Measurements from ENCODE around the gene SPO11.

The SPO11 gene

DNA sequence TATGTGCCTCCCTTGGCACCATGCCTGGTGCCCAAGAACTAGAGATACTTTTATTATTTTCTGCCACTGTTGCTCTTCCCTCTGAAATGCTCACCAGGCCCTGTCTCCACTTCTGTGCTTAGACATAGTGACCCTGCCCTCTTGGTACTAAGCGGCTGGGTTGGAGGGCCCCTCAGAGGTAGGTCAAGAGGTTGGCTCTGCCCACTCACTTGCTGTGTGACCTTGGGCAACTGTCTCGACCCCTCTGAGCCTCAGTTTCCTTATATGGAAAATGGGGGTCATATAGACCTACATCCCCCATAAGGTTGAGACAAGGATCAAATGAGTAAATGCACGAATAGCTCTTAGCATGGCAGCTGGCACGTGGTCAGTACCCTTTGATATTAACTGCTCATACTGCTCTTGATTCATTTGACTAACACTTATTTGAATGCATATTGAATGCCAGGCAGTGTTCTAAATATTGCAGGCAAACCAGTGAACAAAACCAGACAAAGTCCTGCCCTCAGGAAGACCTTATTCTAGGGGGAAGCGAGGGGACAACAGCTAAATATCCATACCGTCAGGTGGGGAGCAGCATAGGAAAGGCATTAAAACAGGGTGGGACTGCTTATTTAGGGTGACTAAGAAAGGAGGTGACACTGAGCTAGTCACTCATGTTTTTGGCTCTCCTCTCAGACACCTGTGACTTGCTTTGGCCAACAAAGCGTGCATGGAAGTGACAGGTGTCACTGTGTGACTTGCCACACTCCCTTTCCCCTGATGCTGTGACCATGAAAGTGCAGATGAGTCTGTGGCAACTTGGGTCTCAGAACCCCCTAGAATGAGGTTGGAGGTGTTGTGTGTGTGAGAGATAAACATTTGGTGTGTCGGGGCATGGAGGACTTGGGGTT, 14.3 kb upstream of the SPO11 start:
- Histone ChIP-seq H3K23ac (ENCODE audit: low read length in 2 of 2) (no peak overlapping the region), H3K27me3 (ENCODE audit: control insufficient read depth in 1 of 2, insufficient read depth in 1 of 2, low read length in 2 of 2) (peaks cover 58 to 59% of the 10 kb centered on the region in 2 experiments), H4K91ac (ENCODE audit: low read length) (no peak overlapping the region), H3K36me3 (ENCODE audit: control insufficient read depth in 1 of 2, insufficient read depth in 2 of 2, low read depth in 1 of 2, low read length in 2 of 2) (no peaks in the 10 kb centered on the region), H2BK120ac (ENCODE audit: low read depth, low read length) (no peak overlapping the region), H3K9ac (ENCODE audit: low read length) (no peak overlapping the region), H2BK15ac (ENCODE audit: low read depth, poor library complexity, severe bottlenecking) (no peak overlapping the region), H3K9me3 (ENCODE audit: control insufficient read depth, low read length) (no peaks in the 10 kb centered on the region), H2BK5ac (ENCODE audit: low read depth, low read length, poor library complexity, severe bottlenecking) (no peak overlapping the region), H3K4ac (ENCODE audit: low read depth in 1 of 2, low read length in 2 of 2) (no peak overlapping the region), H3K14ac (ENCODE audit: low read length in 2 of 2) (no peak overlapping the region), H3K27ac (ENCODE audit: low read length, poor library complexity, severe bottlenecking) (no peak overlapping the region), H2BK12ac (ENCODE audit: low read length in 2 of 2) (no peak overlapping the region), H2AK5ac (ENCODE audit: low read length, severe bottlenecking) (no peak overlapping the region), H3K4me3 (ENCODE audit: insufficient read depth in 1 of 2, low read depth in 1 of 2, low read length in 2 of 2) (no peak overlapping the region), H3K4me2 (ENCODE audit: low read length, poor library complexity, severe bottlenecking) (no peak overlapping the region), H3K79me1 (replicated peaks; ENCODE audit: low read length, poor library complexity, severe bottlenecking) (no peaks in the 10 kb centered on the region), H3K18ac (ENCODE audit: low read depth in 1 of 2, low read length in 2 of 2) (no peak overlapping the region), H4K8ac (ENCODE audit: low read length) (no peak overlapping the region), H3K4me1 (ENCODE audit: control insufficient read depth, insufficient read depth, low read depth, low read length) (no peaks in the 10 kb centered on the region), H2AFZ (ENCODE audit: low read depth, low read length) (no peak overlapping the region)
- no peak for DNase-seq
- 74% methylated on average over 8 of the region's 8 CpGs for WGBS

DNA sequence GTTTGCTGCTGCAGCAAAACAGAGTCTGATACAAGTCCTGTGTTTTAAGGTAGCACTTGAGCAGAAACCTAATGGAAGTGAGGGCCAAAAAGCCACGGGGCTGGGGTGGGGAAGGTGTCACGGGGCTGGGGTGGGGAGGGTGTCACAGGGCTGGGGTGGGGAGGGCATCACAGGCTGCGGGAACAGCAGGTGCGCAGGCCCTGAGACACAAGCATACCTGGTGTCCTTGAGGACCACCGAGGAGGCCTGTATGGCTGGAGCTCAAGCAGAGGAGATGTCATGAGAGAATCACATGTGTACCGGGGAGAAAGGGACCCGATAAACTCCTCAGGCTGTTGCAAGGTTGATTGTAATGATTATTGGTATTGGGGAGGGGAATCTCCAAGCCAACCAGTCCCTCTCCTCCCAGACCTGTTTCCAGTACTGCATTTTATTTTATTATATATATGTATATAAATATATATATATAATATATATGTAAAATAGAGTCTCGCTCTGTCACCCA, 13.6 kb upstream of the SPO11 start:
- DNase-seq = no peak
- Histone ChIP-seq H3K9me3 (ENCODE audit: control insufficient read depth, low read length) (no peaks in the 10 kb centered on the region), H3K4me2 (ENCODE audit: low read length, poor library complexity, severe bottlenecking) (no peak overlapping the region), H3K9ac (ENCODE audit: low read length) (no peak overlapping the region), H3K79me1 (replicated peaks; ENCODE audit: low read length, poor library complexity, severe bottlenecking) (no peaks in the 10 kb centered on the region), H3K27ac (ENCODE audit: low read length, poor library complexity, severe bottlenecking) (no peak overlapping the region), H2BK15ac (ENCODE audit: low read depth, poor library complexity, severe bottlenecking) (no peak overlapping the region), H2BK12ac (ENCODE audit: low read length in 2 of 2) (no peak overlapping the region), H3K4me1 (ENCODE audit: control insufficient read depth, insufficient read depth, low read depth, low read length) (no peaks in the 10 kb centered on the region), H3K36me3 (ENCODE audit: control insufficient read depth in 1 of 2, insufficient read depth in 2 of 2, low read depth in 1 of 2, low read length in 2 of 2) (no peaks in the 10 kb centered on the region), H2AFZ (ENCODE audit: low read depth, low read length) (no peak overlapping the region), H3K23ac (ENCODE audit: low read length in 2 of 2) (no peak overlapping the region), H2AK5ac (ENCODE audit: low read length, severe bottlenecking) (no peak overlapping the region), H3K14ac (ENCODE audit: low read length in 2 of 2) (no peak overlapping the region), H3K27me3 (ENCODE audit: control insufficient read depth in 1 of 2, insufficient read depth in 1 of 2, low read length in 2 of 2) (peaks cover 53 to 57% of the 10 kb centered on the region in 2 experiments), H2BK120ac (ENCODE audit: low read depth, low read length) (no peak overlapping the region), H3K18ac (ENCODE audit: low read depth in 1 of 2, low read length in 2 of 2) (no peak overlapping the region), H4K8ac (ENCODE audit: low read length) (no peak overlapping the region), H3K4me3 (ENCODE audit: insufficient read depth in 1 of 2, low read depth in 1 of 2, low read length in 2 of 2) (no peak overlapping the region), H4K91ac (ENCODE audit: low read length) (no peak overlapping the region), H3K4ac (ENCODE audit: low read depth in 1 of 2, low read length in 2 of 2) (no peak overlapping the region), H2BK5ac (ENCODE audit: low read depth, low read length, poor library complexity, severe bottlenecking) (no peak overlapping the region)
- 78% methylated on average over 6 of the region's 8 CpGs for WGBS

DNA sequence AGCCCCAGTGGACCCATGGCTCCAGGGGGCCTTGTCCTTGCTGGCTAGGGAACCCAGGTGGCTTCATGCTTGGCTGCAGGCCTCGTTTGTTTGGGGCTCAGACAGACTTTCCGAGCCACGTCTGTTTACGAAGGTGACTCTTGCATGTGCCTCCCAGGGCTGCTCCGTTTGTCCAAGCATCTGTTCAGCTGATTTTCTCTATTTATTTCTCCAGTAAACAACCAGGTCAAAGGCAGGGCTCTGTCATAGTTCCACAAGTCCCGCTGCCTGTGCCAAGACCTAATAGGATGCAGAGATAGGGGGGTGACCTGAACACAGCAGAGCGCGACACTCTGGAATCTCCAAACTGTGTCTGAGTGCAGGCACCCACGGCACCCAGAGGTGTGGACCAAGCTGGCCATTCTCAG, 12.8 kb upstream of the SPO11 start:
- H3K79me1 ChIP-seq (replicated peaks; ENCODE audit: low read length, poor library complexity, severe bottlenecking) = no peaks in the 10 kb centered on the region
- H3K14ac ChIP-seq (ENCODE audit: low read length in 2 of 2) = no peak overlapping the region
- H2AK5ac ChIP-seq (ENCODE audit: low read length, severe bottlenecking) = no peak overlapping the region
- no peak overlapping the region for H3K4ac ChIP-seq (ENCODE audit: low read depth in 1 of 2, low read length in 2 of 2)
- no peak overlapping the region for H2BK12ac ChIP-seq (ENCODE audit: low read length in 2 of 2)
- no peak overlapping the region for H3K4me2 ChIP-seq (ENCODE audit: low read length, poor library complexity, severe bottlenecking)
- no peak overlapping the region for H2AFZ ChIP-seq (ENCODE audit: low read depth, low read length)
- no peak overlapping the region for H2BK5ac ChIP-seq (ENCODE audit: low read depth, low read length, poor library complexity, severe bottlenecking)
- DNase-seq = no peak
- no peaks in the 10 kb centered on the region for H3K9me3 ChIP-seq (ENCODE audit: control insufficient read depth, low read length)
- no peak overlapping the region for H3K18ac ChIP-seq (ENCODE audit: low read depth in 1 of 2, low read length in 2 of 2)
- no peak overlapping the region for H2BK15ac ChIP-seq (ENCODE audit: low read depth, poor library complexity, severe bottlenecking)
- no peak overlapping the region for H3K23ac ChIP-seq (ENCODE audit: low read length in 2 of 2)
- H4K8ac ChIP-seq (ENCODE audit: low read length) = no peak overlapping the region
- no peaks in the 10 kb centered on the region for H3K36me3 ChIP-seq (ENCODE audit: control insufficient read depth in 1 of 2, insufficient read depth in 2 of 2, low read depth in 1 of 2, low read length in 2 of 2)
- no peaks in the 10 kb centered on the region for H3K4me1 ChIP-seq (ENCODE audit: control insufficient read depth, insufficient read depth, low read depth, low read length)
- no peak overlapping the region for H4K91ac ChIP-seq (ENCODE audit: low read length)
- no peak overlapping the region for H3K27ac ChIP-seq (ENCODE audit: low read length, poor library complexity, severe bottlenecking)
- no peak overlapping the region for H2BK120ac ChIP-seq (ENCODE audit: low read depth, low read length)
- 68% methylated on average over 9 of the region's 9 CpGs for WGBS
- peak overlapping the region in 1 of 2 experiments; percentile 26 for H3K4me3 ChIP-seq (ENCODE audit: insufficient read depth in 1 of 2, low read depth in 1 of 2, low read length in 2 of 2)
- H3K27me3 ChIP-seq (ENCODE audit: control insufficient read depth in 1 of 2, insufficient read depth in 1 of 2, low read length in 2 of 2) = peaks cover 60 to 62% of the 10 kb centered on the region in 2 experiments
- H3K9ac ChIP-seq (ENCODE audit: low read length) = no peak overlapping the region

DNA sequence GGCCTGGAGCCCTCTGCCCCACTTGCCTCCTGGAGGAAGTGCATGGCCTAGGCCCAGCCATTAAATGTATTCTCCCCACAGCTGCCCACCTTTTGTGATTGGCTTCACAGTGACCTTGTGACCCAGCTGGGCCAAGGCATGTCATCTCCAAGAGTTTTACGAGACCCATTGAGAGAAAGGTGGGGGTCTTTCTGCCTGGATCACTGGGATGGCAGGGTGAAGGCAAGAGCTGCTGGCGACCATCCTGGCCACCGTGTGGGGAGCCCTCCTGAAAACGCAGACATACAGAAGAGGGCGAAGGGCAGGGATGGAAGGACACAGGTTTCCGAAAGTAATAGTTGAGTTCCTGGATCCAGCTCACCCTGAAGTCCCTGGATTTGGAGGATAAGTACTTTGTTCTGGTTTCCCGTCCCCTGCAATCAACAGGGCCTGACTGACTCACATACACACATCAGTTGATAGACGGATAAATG, 12.3 kb upstream of the SPO11 start:
- Histone ChIP-seq H2AFZ (ENCODE audit: low read depth, low read length) (no peak overlapping the region), H3K14ac (ENCODE audit: low read length in 2 of 2) (no peak overlapping the region), H2BK120ac (ENCODE audit: low read depth, low read length) (no peak overlapping the region), H2AK5ac (ENCODE audit: low read length, severe bottlenecking) (no peak overlapping the region), H2BK12ac (ENCODE audit: low read length in 2 of 2) (no peak overlapping the region), H3K36me3 (ENCODE audit: control insufficient read depth in 1 of 2, insufficient read depth in 2 of 2, low read depth in 1 of 2, low read length in 2 of 2) (no peaks in the 10 kb centered on the region), H3K27me3 (ENCODE audit: control insufficient read depth in 1 of 2, insufficient read depth in 1 of 2, low read length in 2 of 2) (peaks cover 62 to 65% of the 10 kb centered on the region in 2 experiments), H2BK5ac (ENCODE audit: low read depth, low read length, poor library complexity, severe bottlenecking) (no peak overlapping the region), H4K91ac (ENCODE audit: low read length) (no peak overlapping the region), H3K4me1 (ENCODE audit: control insufficient read depth, insufficient read depth, low read depth, low read length) (no peaks in the 10 kb centered on the region), H3K23ac (ENCODE audit: low read length in 2 of 2) (peak overlapping the region in 1 of 2 experiments; percentile 32), H3K79me1 (replicated peaks; ENCODE audit: low read length, poor library complexity, severe bottlenecking) (no peaks in the 10 kb centered on the region), H3K4ac (ENCODE audit: low read depth in 1 of 2, low read length in 2 of 2) (no peak overlapping the region), H3K18ac (ENCODE audit: low read depth in 1 of 2, low read length in 2 of 2) (no peak overlapping the region), H4K8ac (ENCODE audit: low read length) (no peak overlapping the region), H3K9ac (ENCODE audit: low read length) (no peak overlapping the region), H3K4me3 (ENCODE audit: insufficient read depth in 1 of 2, low read depth in 1 of 2, low read length in 2 of 2) (no peak overlapping the region), H3K4me2 (ENCODE audit: low read length, poor library complexity, severe bottlenecking) (no peak overlapping the region), H3K9me3 (ENCODE audit: control insufficient read depth, low read length) (no peaks in the 10 kb centered on the region), H3K27ac (ENCODE audit: low read length, poor library complexity, severe bottlenecking) (no peak overlapping the region), H2BK15ac (ENCODE audit: low read depth, poor library complexity, severe bottlenecking) (no peak overlapping the region)
- no peak for DNase-seq
- 90% methylated on average over 8 of the region's 8 CpGs for WGBS
